IMR-90 (cell line): ENCODE data around the gene LEF1. TPM values are rescaled to one million over a fixed set of nuclear protein-coding genes. Genes with fewer than 3 reads are reported as not detected.

ENCODE experiments used
- ATAC-seq: fragments of 200-7000 bp; cut with Tn5 transposase; 2 replicates; pipeline ENCODE4 v1.9.1; 2020; ENCODE audit warnings: low read depth, mild to moderate bottlenecking, moderate library complexity
- BruUV-seq: library from RNA; stranded (reverse); fragments of 400-500 nt; replicated peaks from 2 replicates; lab custom pipeline; 2021; lab: Mats Ljungman, UMichigan
- CTCF ChIA-PET: fragments of 300-600 bp; formaldehyde crosslinking; extraction: SDS; loops from one replicate; lab custom pipeline; 2021; ENCODE audit warnings: antibody characterized with exemption; lab: Yijun Ruan, JAX
- POLR2A ChIA-PET: fragments of 300-600 bp; sonication (Branson Sonifier 250); formaldehyde crosslinking; loops from one replicate; lab custom pipeline; 2022; ENCODE audit warnings: antibody characterized with exemption; ENCODE audit not compliant: unreplicated experiment; lab: Charles Lee
- DNase-seq: peaks from one replicate; pipeline ENCODE4 v3.0.0; 2013
- H2AFZ ChIP-seq: replicated peaks from 2 replicates; pipeline ENCODE3; 2013; ENCODE audit warnings: low read length, mild to moderate bottlenecking; ENCODE audit not compliant: poor library complexity
- H2AK5ac ChIP-seq: 2 replicates; pipeline ENCODE4 v1.6.1; 2013; ENCODE audit warnings: low read depth, low read length, inconsistent platforms
- H2AK9ac ChIP-seq: replicated peaks from 2 replicates; pipeline ENCODE3; 2013; ENCODE audit warnings: mild to moderate bottlenecking, low read depth, low read length, moderate library complexity; ENCODE audit not compliant: poor library complexity
- H2BK120ac ChIP-seq: 2 replicates; pipeline ENCODE4 v1.6.1; 2013; ENCODE audit warnings: low read depth, low read length, inconsistent platforms
- H2BK15ac ChIP-seq: 3 replicates; pipeline ENCODE4 v1.6.1; 2013; ENCODE audit warnings: low read depth, low read length, inconsistent platforms
- H2BK20ac ChIP-seq: 2 replicates; pipeline ENCODE4 v1.6.1; 2013; ENCODE audit warnings: low read depth, mild to moderate bottlenecking, inconsistent platforms, low read length, moderate library complexity
- H2BK5ac ChIP-seq: 2 replicates; pipeline ENCODE4 v1.6.1; 2013; ENCODE audit warnings: mild to moderate bottlenecking, low read depth, low read length, inconsistent platforms; ENCODE audit not compliant: poor library complexity, severe bottlenecking
- H3K14ac ChIP-seq: replicated peaks from 2 replicates; pipeline ENCODE4 v1.6.1; 2013; ENCODE audit warnings: low read depth, low read length, inconsistent platforms
- H3K18ac ChIP-seq: 2 replicates; pipeline ENCODE4 v1.6.1; 2013; ENCODE audit warnings: low read depth, low read length, control low read depth
- H3K23ac ChIP-seq: 2 replicates; pipeline ENCODE4 v1.6.1; 2013; ENCODE audit warnings: low read depth, low read length, inconsistent platforms
- H3K27ac ChIP-seq: 2 replicates; pipeline ENCODE4 v1.5.1; 2013; ENCODE audit warnings: mild to moderate bottlenecking, control low read depth, low read length; ENCODE audit not compliant: insufficient read depth
- H3K27me3 ChIP-seq: 2 replicates; pipeline ENCODE4 v1.6.1; 2013; ENCODE audit warnings: low read length; ENCODE audit not compliant: control insufficient read depth, insufficient read depth
- H3K36me3 ChIP-seq: 2 replicates; pipeline ENCODE4 v1.6.1; 2013; ENCODE audit warnings: low read length, mixed read lengths; ENCODE audit not compliant: control insufficient read depth, insufficient read depth
- H3K4ac ChIP-seq: 2 replicates; pipeline ENCODE4 v1.6.1; 2013; ENCODE audit warnings: low read depth, low read length, inconsistent platforms
- H3K4me1 ChIP-seq: 2 replicates; pipeline ENCODE4 v1.6.1; 2013; ENCODE audit warnings: low read length, mixed read lengths; ENCODE audit not compliant: control insufficient read depth, insufficient read depth
- H3K4me2 ChIP-seq: 2 replicates; pipeline ENCODE4 v1.6.1; 2013; ENCODE audit warnings: low read depth, mild to moderate bottlenecking, control low read depth, low read length, moderate library complexity
- H3K4me3 ChIP-seq: 2 replicates; pipeline ENCODE4 v1.5.1; 2013; ENCODE audit warnings: low read depth, mild to moderate bottlenecking, control low read depth, low read length, moderate library complexity; ENCODE audit not compliant: insufficient read depth
- H3K56ac ChIP-seq: 2 replicates; pipeline ENCODE4 v1.6.1; 2013; ENCODE audit warnings: low read length, inconsistent platforms; ENCODE audit not compliant: insufficient read depth; ENCODE audit errors: extremely low read depth
- H3K79me1 ChIP-seq, 2 experiments: 2 replicates each; pipeline ENCODE4 v1.6.1; 2013; ENCODE audit warnings: low read length in 2 of 2, inconsistent platforms in 1 of 2, low read depth in 1 of 2
- H3K9ac ChIP-seq: 2 replicates; pipeline ENCODE4 v1.6.1; 2013; ENCODE audit warnings: low read depth, low read length, control low read depth
- H3K9me1 ChIP-seq: 2 replicates; pipeline ENCODE4 v1.6.1; 2013; ENCODE audit warnings: low read length, inconsistent platforms; ENCODE audit not compliant: insufficient read depth
- H3K9me3 ChIP-seq: 2 replicates; pipeline ENCODE4 v1.6.1; 2013; ENCODE audit warnings: low read length; ENCODE audit not compliant: control insufficient read depth, insufficient read depth
- H4K20me1 ChIP-seq: 2 replicates; pipeline ENCODE4 v1.6.1; 2013; ENCODE audit warnings: low read length, inconsistent platforms; ENCODE audit not compliant: insufficient read depth
- H4K5ac ChIP-seq: 2 replicates; pipeline ENCODE4 v1.6.1; 2013; ENCODE audit warnings: mild to moderate bottlenecking, low read depth, low read length, control low read depth
- H4K8ac ChIP-seq, 2 experiments: 2 replicates each; pipeline ENCODE4 v1.6.1; 2013; ENCODE audit warnings: low read depth in 2 of 2, low read length in 2 of 2, control low read depth in 1 of 2, inconsistent platforms in 1 of 2
- H4K91ac ChIP-seq: 2 replicates; pipeline ENCODE4 v1.6.1; 2013; ENCODE audit warnings: low read depth, low read length, inconsistent platforms; ENCODE audit not compliant: insufficient read depth
- CEBPB ChIP-seq: IDR thresholded peaks from 2 replicates; pipeline ENCODE4 v1.6.1; 2012; ENCODE audit warnings: low read depth, low read length, improper control_type of control experiment
- MAFK ChIP-seq: IDR thresholded peaks from 2 replicates; pipeline ENCODE4 v1.6.1; 2012; ENCODE audit warnings: low read depth, low read length, improper control_type of control experiment
- POLR2A ChIP-seq: IDR thresholded peaks from 2 replicates; pipeline ENCODE4 v1.6.1; 2012; ENCODE audit warnings: mild to moderate bottlenecking, low read depth, low read length
- RAD21 ChIP-seq: IDR thresholded peaks from 2 replicates; pipeline ENCODE4 v1.6.1; 2012; ENCODE audit warnings: low read length, improper control_type of control experiment
- RCOR1 ChIP-seq: IDR thresholded peaks from 2 replicates; pipeline ENCODE4 v1.6.1; 2012; ENCODE audit warnings: mild to moderate bottlenecking, low read length, improper control_type of control experiment; ENCODE audit not compliant: insufficient replicate concordance
- RFX5 ChIP-seq: IDR thresholded peaks from 2 replicates; pipeline ENCODE4 v1.8.0; 2012; ENCODE audit warnings: low read depth, mild to moderate bottlenecking, low read length, moderate library complexity
- SMC3 ChIP-seq: fragments of 150-350 bp; IDR thresholded peaks from 2 replicates; pipeline ENCODE4 v1.6.1; 2016; ENCODE audit warnings: low read depth, mild to moderate bottlenecking, antibody characterized with exemption, low read length, moderate library complexity
- whole genome bisulfite sequencing, 2 experiments: methylation state at CpG; one replicate each; pipeline versions ENCODE4 v1.1.5 to v1.1.7; 2013; ENCODE audit warnings: missing lambda C conversion rate in 2 of 2; ENCODE audit not compliant: insufficient read length in 1 of 2; ENCODE audit errors: extremely low coverage in 2 of 2; 5-methylcytosine and 5-hydroxymethylcytosine counted together
- dilution Hi-C: fragments of 300-500 bp; cut with HindIII; formaldehyde crosslinking; loops from one replicate; pipeline ENCODE4 v1.14.3; 2018; ENCODE audit warnings: low sequenced_read_pairs; ENCODE audit not compliant: unreplicated experiment
- in situ Hi-C: fragments of 300-500 bp; cut with MboI; formaldehyde crosslinking; loops from 3 replicates; pipeline ENCODE4 v1.14.3; 2019; ENCODE audit warnings: low sequenced_read_pairs, inconsistent platforms, mixed read lengths
- intact Hi-C: fragments of 100-400 bp; cut with micrococcal nuclease; formaldehyde crosslinking; loops from 2 replicates; pipeline ENCODE4 v1.10.0; 2022
- polyA plus RNA-seq, 3 experiments: library from polyadenylated mRNA; depleted of rRNA; stranded (reverse); fragments of >200 nt; gene quantifications; 2 replicates each; pipeline ENCODE4 v1.2.3, GENCODE V29; 2012; ENCODE audit warnings: low replicate concordance in 1 of 3
- total RNA-seq: library from RNA; depleted of rRNA; stranded (reverse); fragments of >200 nt; gene quantifications from 2 replicates; pipeline ENCODE4 v1.2.3, GENCODE V29; 2012
- TF ChIP-seq, protein P1 (sequence below): conservative IDR thresholded peaks from 2 replicates; pipeline ENCODE4 v1.5.1; 2012; ENCODE audit warnings: mild to moderate bottlenecking, low read depth, low read length, improper control_type of control experiment
- TF ChIP-seq, protein P2 (sequence below): fragments of 150-350 bp; IDR thresholded peaks from 2 replicates; pipeline ENCODE4 v1.6.1; 2017; ENCODE audit warnings: mild to moderate bottlenecking, antibody characterized with exemption, low read length, low read depth
- TF ChIP-seq, protein P3 (sequence below): fragments of 150-350 bp; IDR thresholded peaks from 2 replicates; pipeline ENCODE4 v1.6.1; 2016; ENCODE audit warnings: low read depth, mild to moderate bottlenecking, low read length, moderate library complexity, borderline replicate concordance

LEF1 gene
- total and polyA plus RNA-seq, 2 of the 4 experiments (the other 2 are of a cell fraction) = 1.7 to 1.8 TPM

DNA sequence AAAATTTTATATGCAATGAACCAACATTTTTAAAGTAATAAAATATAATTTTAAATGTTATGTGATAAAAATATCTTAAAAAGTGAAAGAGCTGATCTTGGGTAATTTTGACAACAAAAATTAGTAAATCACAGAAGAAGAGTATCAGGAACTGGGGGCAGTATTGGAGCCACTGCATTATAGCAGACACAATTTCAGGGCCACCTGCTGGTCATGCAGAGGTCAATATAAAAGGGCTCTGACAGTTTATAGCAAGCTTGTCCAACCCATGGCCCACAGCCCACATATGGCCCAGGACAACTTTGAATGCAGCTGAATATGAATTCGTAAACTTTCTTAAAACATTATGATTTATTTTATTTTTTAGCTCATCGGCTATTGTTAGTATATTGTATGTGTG, 13.0 kb upstream of the LEF1 start:
- no peak overlapping the region for H3K9ac ChIP-seq
- H3K14ac ChIP-seq = no peak overlapping the region
- no peaks in the 10 kb centered on the region for H3K4me1 ChIP-seq
- H4K20me1 ChIP-seq = no peaks in the 10 kb centered on the region
- no peak overlapping the region for H2AFZ ChIP-seq
- dilution Hi-C loops (no loop called here), in situ Hi-C loops (no loop called here), intact Hi-C loops (no loop called here)
- no TSS peak for BruUV-seq
- H3K23ac ChIP-seq = no peak overlapping the region
- ChIA-PET CTCF (interaction anchor here (0.6 to 0.9 kb wide), 2 partner anchors 14 to 439 kb away, joined by 3 to 4 read pairs; no protein-coding TSS in a partner anchor), POLR2A (no interaction called here)
- H3K4ac ChIP-seq = no peak overlapping the region
- DNase-seq (no peak), ATAC-seq (no peak)
- no peaks in the 10 kb centered on the region; the same call in 1 of the 2 replicates for H3K9me1 ChIP-seq
- H3K9me3 ChIP-seq = no peaks in the 10 kb centered on the region
- H4K8ac ChIP-seq = no peak overlapping the region
- H3K36me3 ChIP-seq = no peaks in the 10 kb centered on the region
- H3K27me3 ChIP-seq = peaks cover 2% of the 10 kb centered on the region
- no peak overlapping the region for H2BK15ac ChIP-seq
- no peak overlapping the region for H3K27ac ChIP-seq
- H2BK120ac ChIP-seq = no peak overlapping the region
- H2AK9ac ChIP-seq = no peak overlapping the region
- WGBS, 2 experiments = no CpG with 5 or more reads among the region's 2 CpGs
- TF ChIP-seq SMC3 (no peak), RAD21 (no peak), RFX5 (no peak), CEBPB (no peak), MAFK (no peak), POLR2A (no peak), RCOR1 (no peak)
- TF ChIP-seq, protein P1, sequence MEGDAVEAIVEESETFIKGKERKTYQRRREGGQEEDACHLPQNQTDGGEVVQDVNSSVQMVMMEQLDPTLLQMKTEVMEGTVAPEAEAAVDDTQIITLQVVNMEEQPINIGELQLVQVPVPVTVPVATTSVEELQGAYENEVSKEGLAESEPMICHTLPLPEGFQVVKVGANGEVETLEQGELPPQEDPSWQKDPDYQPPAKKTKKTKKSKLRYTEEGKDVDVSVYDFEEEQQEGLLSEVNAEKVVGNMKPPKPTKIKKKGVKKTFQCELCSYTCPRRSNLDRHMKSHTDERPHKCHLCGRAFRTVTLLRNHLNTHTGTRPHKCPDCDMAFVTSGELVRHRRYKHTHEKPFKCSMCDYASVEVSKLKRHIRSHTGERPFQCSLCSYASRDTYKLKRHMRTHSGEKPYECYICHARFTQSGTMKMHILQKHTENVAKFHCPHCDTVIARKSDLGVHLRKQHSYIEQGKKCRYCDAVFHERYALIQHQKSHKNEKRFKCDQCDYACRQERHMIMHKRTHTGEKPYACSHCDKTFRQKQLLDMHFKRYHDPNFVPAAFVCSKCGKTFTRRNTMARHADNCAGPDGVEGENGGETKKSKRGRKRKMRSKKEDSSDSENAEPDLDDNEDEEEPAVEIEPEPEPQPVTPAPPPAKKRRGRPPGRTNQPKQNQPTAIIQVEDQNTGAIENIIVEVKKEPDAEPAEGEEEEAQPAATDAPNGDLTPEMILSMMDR = no peak
- TF ChIP-seq, protein P2, sequence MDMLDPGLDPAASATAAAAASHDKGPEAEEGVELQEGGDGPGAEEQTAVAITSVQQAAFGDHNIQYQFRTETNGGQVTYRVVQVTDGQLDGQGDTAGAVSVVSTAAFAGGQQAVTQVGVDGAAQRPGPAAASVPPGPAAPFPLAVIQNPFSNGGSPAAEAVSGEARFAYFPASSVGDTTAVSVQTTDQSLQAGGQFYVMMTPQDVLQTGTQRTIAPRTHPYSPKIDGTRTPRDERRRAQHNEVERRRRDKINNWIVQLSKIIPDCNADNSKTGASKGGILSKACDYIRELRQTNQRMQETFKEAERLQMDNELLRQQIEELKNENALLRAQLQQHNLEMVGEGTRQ = no peak
- TF ChIP-seq, protein P3, sequence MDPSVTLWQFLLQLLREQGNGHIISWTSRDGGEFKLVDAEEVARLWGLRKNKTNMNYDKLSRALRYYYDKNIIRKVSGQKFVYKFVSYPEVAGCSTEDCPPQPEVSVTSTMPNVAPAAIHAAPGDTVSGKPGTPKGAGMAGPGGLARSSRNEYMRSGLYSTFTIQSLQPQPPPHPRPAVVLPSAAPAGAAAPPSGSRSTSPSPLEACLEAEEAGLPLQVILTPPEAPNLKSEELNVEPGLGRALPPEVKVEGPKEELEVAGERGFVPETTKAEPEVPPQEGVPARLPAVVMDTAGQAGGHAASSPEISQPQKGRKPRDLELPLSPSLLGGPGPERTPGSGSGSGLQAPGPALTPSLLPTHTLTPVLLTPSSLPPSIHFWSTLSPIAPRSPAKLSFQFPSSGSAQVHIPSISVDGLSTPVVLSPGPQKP = no peak
- no peak overlapping the region for H4K5ac ChIP-seq
- no peak overlapping the region for H3K56ac ChIP-seq
- no peak overlapping the region for H3K4me3 ChIP-seq
- H3K4me2 ChIP-seq = no peak overlapping the region
- no peak overlapping the region for H2BK20ac ChIP-seq
- H2AK5ac ChIP-seq = no peak overlapping the region
- H3K79me1 ChIP-seq = no peaks in the 10 kb centered on the region
- H4K91ac ChIP-seq = no peak overlapping the region
- no peak overlapping the region for H3K18ac ChIP-seq
- no peak overlapping the region for H2BK5ac ChIP-seq
